Stimulated activated CD8-positive, alpha-beta memory T cell treated with anti-CD3 and anti-CD28 coated beads, Interleukin-2, amount 100 ng/mL, for 1 hour (primary cell): ENCODE results near the gene RAP1GAP.

Experiments
- DNase-seq, 2 donors: peaks; one replicate each; pipeline ENCODE4 v3.0.0-alpha.2; 2020; ENCODE audit warnings: low read depth in 2 of 2

RAP1GAP gene

GRCh38 chr1:21590934-21591333, 78.2 kb downstream of the RAP1GAP start:
- no peak for DNase-seq

- no peak for DNase-seq
These were observed 78.9 kb downstream of the RAP1GAP start for GRCh38 chr1:21590126-21590880.

GRCh38 chr1:21589618-21590017, 79.5 kb downstream of the RAP1GAP start:
- no peak for DNase-seq

DNA sequence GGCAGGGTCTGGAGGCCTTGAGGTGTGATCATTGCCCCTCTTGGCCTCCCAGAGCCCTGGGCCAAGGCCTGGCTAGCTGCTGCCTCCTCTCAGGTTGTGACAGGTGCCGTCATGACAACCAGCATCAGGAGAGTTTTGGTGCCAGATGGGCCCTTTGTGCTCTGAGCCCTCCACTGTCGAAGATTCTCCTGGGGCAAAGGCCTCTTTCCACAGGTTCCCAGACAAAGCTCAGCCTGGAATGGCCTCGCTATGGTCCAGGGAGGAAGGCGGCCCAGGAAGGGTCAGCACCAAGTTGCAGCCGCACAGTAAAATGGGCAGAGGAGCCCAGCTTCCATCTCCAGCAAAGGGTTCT, 81.6 kb downstream of the RAP1GAP start:
- no peak for DNase-seq

- no peak for DNase-seq
These were observed 82.1 kb downstream of the RAP1GAP start for GRCh38 chr1:21586846-21587601.

DNA sequence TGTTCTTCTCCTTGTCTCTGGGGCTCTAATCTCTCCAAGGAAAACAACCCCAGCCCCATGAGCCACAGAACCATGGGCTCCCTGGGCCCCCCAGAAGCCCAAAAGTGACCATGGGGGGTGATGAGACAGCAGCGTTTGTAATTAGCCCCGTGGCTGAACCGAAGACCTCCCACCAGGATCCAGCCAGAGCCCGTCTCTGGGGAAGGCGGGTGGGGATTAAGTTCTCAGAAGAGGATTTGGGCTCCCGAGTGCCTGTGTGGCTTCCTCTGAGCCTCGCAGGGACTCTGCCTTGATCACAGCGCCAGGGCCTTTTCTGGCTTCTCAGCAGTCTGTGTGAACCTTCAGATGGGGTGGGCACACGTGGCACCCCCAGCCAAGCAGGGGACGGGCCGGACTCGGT, 82.9 kb downstream of the RAP1GAP start:
- DNase-seq, result no peak

GRCh38 chr1:21585037-21585436, 84.1 kb downstream of the RAP1GAP start:
- DNase-seq, result no peak

DNA sequence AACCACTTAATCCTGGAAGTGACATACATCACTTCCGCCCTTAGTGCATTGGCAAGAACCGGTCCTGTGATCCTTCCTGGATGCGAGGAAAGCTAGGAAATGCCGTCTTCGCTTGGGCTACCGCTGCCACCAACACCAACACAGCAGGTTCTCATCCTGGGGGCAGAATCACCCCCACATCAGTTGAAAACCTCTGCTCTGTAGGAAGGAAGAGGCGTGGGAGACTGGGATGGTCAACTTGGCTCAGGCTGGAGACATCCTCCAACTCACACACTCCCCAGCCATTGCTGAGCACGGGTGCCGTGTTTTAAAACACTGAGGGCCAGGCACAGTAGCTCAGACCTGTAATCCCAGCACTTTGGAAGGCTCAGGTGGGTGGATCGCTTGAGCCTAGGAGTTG, 85.1 kb downstream of the RAP1GAP start:
- DNase-seq, result no peak

DNA sequence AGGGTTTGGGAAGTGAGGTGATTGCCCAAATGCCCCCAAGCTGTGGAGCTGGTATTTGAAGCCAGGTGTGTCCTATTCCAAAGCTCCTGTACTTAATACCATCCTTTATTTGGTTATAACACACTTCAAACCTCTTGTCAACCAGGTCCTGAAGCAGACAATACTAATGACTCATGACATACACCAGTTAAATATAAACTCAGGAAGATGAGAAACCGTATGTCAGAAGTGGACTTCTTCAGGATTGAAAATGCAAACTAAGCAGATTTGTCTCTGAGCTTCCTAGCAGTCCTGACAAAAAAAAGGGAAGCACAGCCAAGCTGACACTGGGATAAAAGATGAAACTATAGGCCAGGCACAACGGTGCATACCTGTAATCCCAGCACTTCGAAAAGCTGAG, 89.4 kb downstream of the RAP1GAP start:
- no peak for DNase-seq

DNA sequence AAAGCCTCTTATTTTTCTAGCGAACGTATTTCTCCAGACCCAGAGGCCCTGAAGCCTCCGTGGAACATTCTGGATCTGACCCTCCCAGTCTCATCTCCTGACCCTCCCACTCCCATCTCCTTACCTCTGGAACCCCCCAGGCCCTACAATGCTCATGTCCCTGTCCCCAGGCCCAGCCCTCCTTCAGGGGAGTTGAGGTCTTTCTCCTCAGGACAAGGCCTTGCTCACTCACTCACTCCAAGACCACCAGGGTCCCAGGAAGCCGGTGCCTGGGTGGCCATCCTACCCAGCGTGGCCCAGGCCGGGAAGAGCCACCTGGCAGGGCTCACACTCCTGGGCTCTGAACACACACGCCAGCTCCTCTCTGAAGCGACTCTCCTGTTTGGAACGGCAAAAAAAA, 91.2 kb downstream of the RAP1GAP start:
- no peak for DNase-seq

DNA sequence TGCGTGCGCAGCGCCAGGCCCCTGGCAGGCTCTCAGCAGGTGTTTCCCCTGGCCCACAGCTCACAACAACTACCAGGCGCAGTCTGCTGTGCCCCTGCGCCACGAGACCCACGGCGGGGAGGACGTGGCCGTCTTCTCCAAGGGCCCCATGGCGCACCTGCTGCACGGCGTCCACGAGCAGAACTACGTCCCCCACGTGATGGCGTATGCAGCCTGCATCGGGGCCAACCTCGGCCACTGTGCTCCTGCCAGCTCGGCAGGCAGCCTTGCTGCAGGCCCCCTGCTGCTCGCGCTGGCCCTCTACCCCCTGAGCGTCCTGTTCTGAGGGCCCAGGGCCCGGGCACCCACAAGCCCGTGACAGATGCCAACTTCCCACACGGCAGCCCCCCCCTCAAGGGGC, 91.8 kb downstream of the RAP1GAP start:
- DNase-seq, result no peak

GRCh38 chr1:21576798-21577187, 92.4 kb downstream of the RAP1GAP start:
- DNase-seq, result no peak

DNA sequence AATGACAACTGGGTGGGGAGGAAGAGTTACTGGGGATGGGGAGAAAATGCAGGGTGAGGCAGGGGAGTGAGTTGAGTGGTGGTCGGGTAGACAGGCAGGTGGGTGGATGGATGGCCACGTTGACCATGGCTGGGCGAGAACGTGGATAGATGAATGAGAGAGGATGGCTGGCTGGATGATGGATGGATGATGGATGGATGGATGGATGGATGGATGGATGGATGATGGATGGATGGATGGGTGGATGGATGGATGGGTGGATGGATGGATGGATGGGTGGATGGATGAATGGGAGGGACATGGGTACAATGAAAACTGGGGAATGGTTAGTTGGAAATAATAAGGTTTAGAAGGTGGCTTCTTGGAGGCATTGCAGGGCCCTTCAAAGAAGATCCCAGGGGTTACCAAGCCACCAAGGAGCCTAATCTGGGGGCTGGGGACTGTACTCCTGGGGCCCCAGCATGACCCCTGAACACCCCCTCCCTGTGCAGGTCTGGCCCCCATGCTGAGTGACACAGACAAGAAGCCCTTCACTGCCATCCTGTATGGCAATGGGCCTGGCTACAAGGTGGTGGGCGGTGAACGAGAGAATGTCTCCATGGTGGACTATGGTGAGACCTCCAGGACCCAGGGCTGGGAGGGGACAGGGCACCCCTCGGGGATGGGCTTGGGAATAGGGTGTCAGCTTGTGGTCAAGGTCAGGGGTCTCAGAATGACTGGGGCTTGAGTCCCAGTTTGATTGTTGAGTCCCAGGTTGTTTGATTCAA, 92.9 kb downstream of the RAP1GAP start:
- DNase-seq, result no peak

DNA sequence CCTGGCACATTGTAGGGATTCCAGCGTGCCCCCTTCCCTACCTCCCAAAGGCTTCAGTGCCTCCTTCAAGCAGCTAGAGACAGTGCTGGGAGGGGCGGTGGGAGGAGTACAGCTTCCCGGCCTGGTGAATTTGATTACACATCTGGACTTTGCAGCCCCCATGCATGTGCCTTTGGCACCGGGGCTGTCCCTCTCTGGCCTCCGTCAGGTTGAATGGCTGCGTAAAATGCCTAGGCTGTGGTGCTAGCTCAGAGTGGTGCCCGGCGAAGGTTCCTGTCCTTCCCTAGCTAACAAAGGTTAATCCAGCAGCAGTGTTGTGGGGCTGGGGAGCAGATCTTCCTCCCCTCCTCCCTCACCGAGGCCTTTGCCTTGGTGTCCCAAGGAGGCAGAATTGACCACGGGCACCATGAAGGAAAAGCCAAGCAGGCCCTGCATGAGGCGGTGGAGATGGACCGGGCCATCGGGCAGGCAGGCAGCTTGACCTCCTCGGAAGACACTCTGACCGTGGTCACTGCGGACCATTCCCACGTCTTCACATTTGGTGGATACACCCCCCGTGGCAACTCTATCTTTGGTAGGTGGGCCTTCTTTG, 93.7 kb downstream of the RAP1GAP start:
- no peak for DNase-seq

GRCh38 chr1:21574466-21575151, 94.5 kb downstream of the RAP1GAP start:
- no peak for DNase-seq

- no peak for DNase-seq
These were observed 95.1 kb downstream of the RAP1GAP start for GRCh38 chr1:21573971-21574465.

DNA sequence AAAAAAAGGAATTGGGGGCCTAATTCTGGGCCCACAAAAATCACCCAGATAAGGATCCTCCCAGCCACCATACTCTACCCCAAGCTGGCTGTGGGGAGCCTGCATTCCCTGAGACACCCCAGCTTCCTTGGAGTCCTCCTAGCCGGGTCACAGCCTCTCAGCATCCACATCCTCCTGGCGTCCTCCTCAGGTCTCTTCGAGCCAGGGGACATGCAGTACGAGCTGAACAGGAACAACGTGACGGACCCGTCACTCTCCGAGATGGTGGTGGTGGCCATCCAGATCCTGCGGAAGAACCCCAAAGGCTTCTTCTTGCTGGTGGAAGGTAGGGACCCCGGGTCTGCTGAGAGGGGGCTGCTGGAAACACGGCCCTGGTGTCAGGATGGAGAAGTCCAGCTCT, 95.7 kb downstream of the RAP1GAP start:
- DNase-seq, result no peak

DNA sequence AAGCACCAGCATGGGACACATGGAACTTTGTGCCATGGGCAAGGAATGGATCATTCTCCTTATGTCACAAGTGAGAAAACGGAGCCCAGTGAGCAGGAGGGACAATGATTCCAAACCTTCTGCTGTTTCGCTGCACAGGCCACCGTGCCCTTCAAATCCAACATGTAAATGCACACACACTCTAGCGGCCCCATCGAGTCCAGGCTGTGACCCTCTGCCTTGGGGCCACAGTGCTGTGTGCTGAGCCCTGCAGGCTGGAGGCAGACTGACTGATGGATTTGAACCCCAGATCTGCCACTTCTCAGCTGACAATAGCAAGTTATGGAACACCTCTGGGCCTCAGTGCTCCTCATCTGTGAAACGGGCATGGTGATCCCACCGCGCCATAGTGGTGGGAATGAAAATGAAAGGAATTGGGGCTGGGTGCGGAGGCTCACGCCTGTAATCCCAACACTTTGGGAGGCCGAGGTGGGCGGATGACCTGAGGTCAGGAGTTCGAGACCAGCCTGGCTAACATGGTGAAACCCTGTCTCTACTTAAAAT, 96.4 kb downstream of the RAP1GAP start:
- no peak for DNase-seq

DNA sequence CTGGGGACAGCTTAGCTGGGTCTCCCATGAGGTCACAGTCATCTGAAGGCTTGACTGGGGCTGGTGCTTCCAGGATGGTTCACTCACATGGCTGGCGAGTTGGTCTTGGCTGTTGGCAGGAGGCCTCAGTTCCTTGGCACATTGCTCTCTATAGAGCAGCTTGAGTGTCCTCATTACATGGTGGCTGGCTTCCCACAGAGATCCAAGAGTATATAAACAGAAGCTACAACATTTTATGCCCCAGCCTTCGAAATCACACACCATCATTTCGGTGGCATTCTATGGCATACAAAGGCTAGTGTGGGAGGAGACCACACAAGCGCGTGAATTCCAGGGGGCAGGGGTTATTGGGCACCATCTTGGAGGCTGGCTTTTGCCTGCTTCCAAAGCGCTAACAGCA, 96.9 kb downstream of the RAP1GAP start:
- DNase-seq, result no peak

- DNase-seq, result no peak
These were observed 98.3 kb downstream of the RAP1GAP start for GRCh38 chr1:21570885-21571284.

GRCh38 chr1:21570528-21570875, 98.7 kb downstream of the RAP1GAP start:
- no peak for DNase-seq
